CD8-positive, alpha-beta memory T cell (primary cell): ENCODE data around the gene FBXW12. TPM values are rescaled to one million over a fixed set of nuclear protein-coding genes. Genes with fewer than 3 reads are reported as not detected.
A peak's percentile ranks its signal among the peaks of the same experiment; 100 is the strongest.

Experiments used
- CTCF ChIA-PET: fragments of 350-600 bp; sonication (Branson Sonifier 250); formaldehyde crosslinking; loops from one replicate; lab custom pipeline; 2021; ENCODE audit warnings: antibody characterized with exemption; lab: Charles Lee
- POLR2A ChIA-PET: fragments of 350-600 bp; sonication (Branson Sonifier 250); formaldehyde crosslinking; loops from one replicate; lab custom pipeline; 2021; ENCODE audit warnings: antibody characterized with exemption; lab: Charles Lee
- DNase-seq, 5 donors: peaks; one replicate each; pipeline versions ENCODE4 v3.0.0 to v3.0.0-alpha.2; 2020 to 2022; ENCODE audit warnings: mixed read lengths in 1 of 5
- H3K27ac ChIP-seq: one replicate; pipeline ENCODE4 v1.7.0; 2013; ENCODE audit warnings: low read depth, mild to moderate bottlenecking, low read length, moderate library complexity
- H3K27me3 ChIP-seq: 2 replicates; pipeline ENCODE4 v1.7.0; 2013; ENCODE audit warnings: low read length, mild to moderate bottlenecking; ENCODE audit not compliant: insufficient read depth, poor library complexity, severe bottlenecking
- H3K36me3 ChIP-seq: 2 replicates; pipeline ENCODE4 v1.7.0; 2013; ENCODE audit warnings: mild to moderate bottlenecking, low read length, moderate library complexity; ENCODE audit not compliant: insufficient read depth
- H3K4me1 ChIP-seq: 2 replicates; pipeline ENCODE4 v1.7.0; 2013; ENCODE audit warnings: mild to moderate bottlenecking, low read length, moderate library complexity; ENCODE audit not compliant: insufficient read depth
- H3K4me3 ChIP-seq: 2 replicates; pipeline ENCODE4 v1.7.0; 2013; ENCODE audit warnings: mild to moderate bottlenecking, low read length
- H3K9me3 ChIP-seq: 2 replicates; pipeline ENCODE4 v1.7.0; 2013; ENCODE audit warnings: mild to moderate bottlenecking, low read length
- H3K27ac Mint-ChIP-seq, 8 donors: one replicate each; pipeline ENCODE4 v1.8.0; 2020 to 2021; ENCODE audit warnings: mixed read lengths in 8 of 8, mild to moderate bottlenecking in 6 of 8, inconsistent platforms in 3 of 8, moderate library complexity in 3 of 8
- H3K27me3 Mint-ChIP-seq, 2 donors: one replicate each; pipeline ENCODE4 v1.8.0; 2020 to 2021; ENCODE audit warnings: mixed read lengths in 2 of 2, mild to moderate bottlenecking in 1 of 2, moderate library complexity in 1 of 2
- H3K36me3 Mint-ChIP-seq, 3 donors: one replicate each; pipeline ENCODE4 v1.8.0; 2020 to 2021; ENCODE audit warnings: mixed read lengths in 3 of 3, inconsistent platforms in 1 of 3, mild to moderate bottlenecking in 1 of 3
- H3K4me1 Mint-ChIP-seq, 3 donors: one replicate each; pipeline ENCODE4 v1.8.0; 2020 to 2021; ENCODE audit warnings: mixed read lengths in 3 of 3, inconsistent platforms in 1 of 3, mild to moderate bottlenecking in 1 of 3
- H3K4me3 Mint-ChIP-seq, 7 donors: one replicate each; pipeline ENCODE4 v1.8.0; 2020 to 2021; ENCODE audit warnings: mixed read lengths in 7 of 7, mild to moderate bottlenecking in 6 of 7, moderate library complexity in 4 of 7, inconsistent platforms in 2 of 7
- H3K9me3 Mint-ChIP-seq, 5 donors: one replicate each; pipeline ENCODE4 v1.8.0; 2020 to 2022; ENCODE audit warnings: mixed read lengths in 5 of 5, mild to moderate bottlenecking in 3 of 5, moderate library complexity in 2 of 5, inconsistent platforms in 1 of 5
- polyA plus RNA-seq: library from polyadenylated mRNA; unstranded; fragments of 300-500 nt; fragmentation: Illumina TruSeq; gene quantifications from one replicate; pipeline ENCODE4 v1.2.3, GENCODE V29; 2021
- total RNA-seq, 2 experiments: library from RNA; stranded (reverse); gene quantifications; one replicate each; pipeline ENCODE4 v1.2.3, GENCODE V29; 2021

FBXW12 gene
- total and polyA plus RNA-seq, 3 experiments from 2014 or later: not detected

- Mint-ChIP-seq H3K27ac (peak overlapping the region in 1 of 8 donors; percentile 95), H3K4me3 (no peak overlapping the region), H3K27me3 (peaks cover 0 to 1% of the 10 kb centered on the region in 2 donors), H3K4me1 (no peaks in the 10 kb centered on the region), H3K9me3 (no peaks in the 10 kb centered on the region), H3K36me3 (no peaks in the 10 kb centered on the region)
- POLR2A ChIA-PET: no interaction called here
- no peaks in the 10 kb centered on the region for H3K4me1 ChIP-seq
- CTCF ChIA-PET: interaction anchor here (1.0 to 2.6 kb wide), 3 partner anchors 10 to 22 kb away, joined by 5 to 24 read pairs (median 6); no protein-coding TSS in a partner anchor
- H3K9me3 ChIP-seq: no peaks in the 10 kb centered on the region
- DNase-seq: no peak
- H3K27ac ChIP-seq: no peak overlapping the region
- no peaks in the 10 kb centered on the region for H3K36me3 ChIP-seq
- H3K27me3 ChIP-seq: no peaks in the 10 kb centered on the region
- H3K4me3 ChIP-seq: no peak overlapping the region
These were observed 50.7 kb downstream of the FBXW12 start for GRCh38 chr3:48422681-48423080.

GRCh38 chr3:48423241-48423882 is 51.3 kb downstream of the FBXW12 start:
- Histone ChIP-seq H3K27me3 (no peaks in the 10 kb centered on the region), H3K4me1 (no peaks in the 10 kb centered on the region), H3K9me3 (no peaks in the 10 kb centered on the region), H3K27ac (no peak overlapping the region), H3K4me3 (no peak overlapping the region), H3K36me3 (no peaks in the 10 kb centered on the region)
- POLR2A ChIA-PET: no interaction called here
- no peaks in the 10 kb centered on the region for H3K36me3 Mint-ChIP-seq
- CTCF ChIA-PET: interaction anchor here (1.0 to 2.6 kb wide), 3 partner anchors 10 to 23 kb away, joined by 5 to 24 read pairs (median 6); no protein-coding TSS in a partner anchor
- no peaks in the 10 kb centered on the region for H3K9me3 Mint-ChIP-seq
- H3K27me3 Mint-ChIP-seq: peaks cover 0 to 1% of the 10 kb centered on the region in 2 donors
- peak overlapping the region in 1 of 8 donors; percentile 95 for H3K27ac Mint-ChIP-seq
- H3K4me3 Mint-ChIP-seq: no peak overlapping the region
- DNase-seq: no peak
- H3K4me1 Mint-ChIP-seq: no peaks in the 10 kb centered on the region

GRCh38 chr3:48423883-48424695 is 52.1 kb downstream of the FBXW12 start:
- H3K36me3 ChIP-seq: no peaks in the 10 kb centered on the region
- H3K9me3 ChIP-seq: no peaks in the 10 kb centered on the region
- ChIA-PET POLR2A (no interaction called here), CTCF (interaction anchor here (2.6 kb wide), 1 partner anchor 12 kb away, joined by 24 read pairs; no protein-coding TSS in a partner anchor)
- H3K4me3 ChIP-seq: no peak overlapping the region
- H3K4me1 ChIP-seq: no peaks in the 10 kb centered on the region
- Mint-ChIP-seq H3K4me1 (no peaks in the 10 kb centered on the region), H3K36me3 (no peaks in the 10 kb centered on the region), H3K27ac (no peak overlapping the region), H3K4me3 (peak overlapping the region in 1 of 7 donors; percentile 30), H3K27me3 (peaks cover 0 to 1% of the 10 kb centered on the region in 2 donors), H3K9me3 (no peaks in the 10 kb centered on the region)
- H3K27me3 ChIP-seq: no peaks in the 10 kb centered on the region
- DNase-seq: no peak
- H3K27ac ChIP-seq: no peak overlapping the region

GRCh38 chr3:48425281-48425812 is 53.3 kb downstream of the FBXW12 start:
- Histone ChIP-seq H3K27me3 (no peaks in the 10 kb centered on the region), H3K4me3 (no peak overlapping the region), H3K36me3 (no peaks in the 10 kb centered on the region), H3K4me1 (peaks cover 5% of the 10 kb centered on the region), H3K9me3 (no peaks in the 10 kb centered on the region), H3K27ac (no peak overlapping the region)
- ChIA-PET POLR2A (no interaction called here), CTCF (interaction anchor here (0.8 kb wide), 1 partner anchor 11 kb away, joined by 4 read pairs; no protein-coding TSS in a partner anchor)
- no peaks in the 10 kb centered on the region for H3K9me3 Mint-ChIP-seq
- peaks cover 0 to 1% of the 10 kb centered on the region in 2 donors for H3K27me3 Mint-ChIP-seq
- H3K4me3 Mint-ChIP-seq: peak overlapping the region in 1 of 7 donors; percentile 61
- H3K27ac Mint-ChIP-seq: no peak overlapping the region
- peaks cover 0 to 6% (median 0%) of the 10 kb centered on the region in 3 donors for H3K4me1 Mint-ChIP-seq
- H3K36me3 Mint-ChIP-seq: no peaks in the 10 kb centered on the region
- DNase-seq: no peak

DNA sequence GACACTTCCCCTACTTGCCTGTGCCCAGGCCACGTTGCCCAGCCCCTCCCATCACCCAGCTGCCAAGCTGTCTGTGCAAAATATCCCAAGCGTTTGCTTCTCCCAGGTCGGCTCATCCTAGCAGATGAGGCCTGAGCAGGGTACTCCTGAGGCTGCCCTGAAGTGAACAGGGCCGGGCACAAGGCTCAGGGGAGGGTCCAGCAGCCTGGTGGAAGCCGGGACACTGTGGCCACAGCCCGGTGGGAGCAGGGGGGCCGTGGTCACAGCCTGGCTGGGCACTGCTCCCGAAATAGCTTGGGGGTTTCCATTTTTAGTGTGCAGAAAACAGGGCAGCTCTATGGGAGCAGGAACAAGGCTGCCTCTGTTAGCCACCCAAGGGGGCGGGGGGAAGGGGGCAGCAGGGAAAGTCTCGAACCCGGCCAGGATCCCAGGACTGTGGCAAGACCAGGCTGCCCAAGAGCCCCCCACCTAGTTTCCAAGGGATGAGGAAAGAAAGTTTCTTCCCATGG is 54.4 kb downstream of the FBXW12 start:
- Mint-ChIP-seq H3K9me3 (no peaks in the 10 kb centered on the region), H3K4me1 (peaks cover 0 to 13% (median 2%) of the 10 kb centered on the region in 3 donors), H3K4me3 (no peak overlapping the region), H3K27me3 (peaks cover 0 to 1% of the 10 kb centered on the region in 2 donors), H3K36me3 (no peaks in the 10 kb centered on the region), H3K27ac (peak overlapping the region in 1 of 8 donors; percentile 43)
- ChIA-PET POLR2A (no interaction called here), CTCF (interaction anchor here (0.8 to 1.1 kb wide), 2 partner anchors 9 to 10 kb away, joined by 4 to 6 read pairs; no protein-coding TSS in a partner anchor)
- H3K9me3 ChIP-seq: no peaks in the 10 kb centered on the region
- peaks cover 8% of the 10 kb centered on the region for H3K4me1 ChIP-seq
- no peak overlapping the region for H3K27ac ChIP-seq
- H3K4me3 ChIP-seq: no peak overlapping the region
- H3K27me3 ChIP-seq: no peaks in the 10 kb centered on the region
- H3K36me3 ChIP-seq: no peaks in the 10 kb centered on the region
- DNase-seq: no peak

DNA sequence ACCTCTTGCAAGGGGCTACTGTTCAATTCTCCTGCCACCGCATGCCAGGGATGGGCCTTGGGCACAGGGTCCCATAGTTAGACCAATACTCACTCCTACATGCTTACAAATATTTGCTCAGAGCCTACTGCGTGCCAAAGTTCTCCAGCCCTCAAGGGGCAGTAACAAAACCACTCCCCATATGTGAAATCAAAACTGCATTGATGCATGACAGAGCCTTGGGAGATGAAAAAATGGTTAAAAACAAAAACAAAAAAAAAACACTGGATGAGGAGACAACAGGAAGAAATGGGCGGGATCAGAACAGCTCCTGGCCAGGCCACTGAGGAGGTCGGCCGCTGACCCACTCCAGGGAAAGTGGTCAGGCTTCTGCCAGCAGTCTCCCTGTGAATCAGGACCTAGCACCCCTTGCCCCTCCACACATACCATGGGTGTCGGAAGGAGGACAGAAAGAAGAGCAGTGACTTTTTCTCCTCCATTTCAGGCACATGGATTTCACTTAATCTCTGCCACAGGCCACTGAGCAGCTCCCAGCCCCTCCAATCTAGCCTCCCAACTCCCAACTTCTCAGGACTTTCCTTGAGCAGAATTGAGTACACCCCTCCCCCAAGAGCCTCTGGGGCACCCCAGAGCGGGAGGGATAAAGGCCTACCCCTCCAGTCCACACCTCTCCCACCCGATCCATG is 55.1 kb downstream of the FBXW12 start:
- H3K9me3 ChIP-seq: no peaks in the 10 kb centered on the region
- H3K36me3 Mint-ChIP-seq: peaks cover 0 to 6% (median 0%) of the 10 kb centered on the region in 3 donors
- no peaks in the 10 kb centered on the region for H3K36me3 ChIP-seq
- H3K27me3 ChIP-seq: no peaks in the 10 kb centered on the region
- no peak overlapping the region for H3K27ac ChIP-seq
- no peak for DNase-seq
- POLR2A ChIA-PET: no interaction called here
- no peak overlapping the region for H3K4me3 ChIP-seq
- peaks cover 8% of the 10 kb centered on the region for H3K4me1 ChIP-seq
- peaks cover 0 to 4% of the 10 kb centered on the region in 2 donors for H3K27me3 Mint-ChIP-seq
- H3K9me3 Mint-ChIP-seq: no peaks in the 10 kb centered on the region
- H3K4me1 Mint-ChIP-seq: peaks cover 0 to 16% (median 2%) of the 10 kb centered on the region in 3 donors
- peak overlapping the region in 4 of 7 donors; percentile 8 to 82 (median 18) for H3K4me3 Mint-ChIP-seq
- H3K27ac Mint-ChIP-seq: peak overlapping the region in 5 of 8 donors; percentile 1 to 81 (median 74)
- CTCF ChIA-PET: interaction anchor here (1.1 to 1.9 kb wide), 2 partner anchors 9 to 26 kb away, joined by 5 to 6 read pairs; no protein-coding TSS in a partner anchor

GRCh38 chr3:48427630-48427962 is 55.6 kb downstream of the FBXW12 start:
- Mint-ChIP-seq H3K4me3 (peak overlapping the region; percentile 40 to 84 (median 69)), H3K4me1 (peaks cover 0 to 16% (median 2%) of the 10 kb centered on the region in 3 donors), H3K36me3 (peaks cover 0 to 10% (median 0%) of the 10 kb centered on the region in 3 donors), H3K27me3 (peaks cover 0 to 4% of the 10 kb centered on the region in 2 donors), H3K9me3 (no peaks in the 10 kb centered on the region), H3K27ac (peak overlapping the region in 5 of 8 donors; percentile 56 to 81 (median 74))
- Histone ChIP-seq H3K4me1 (peaks cover 8% of the 10 kb centered on the region), H3K27ac (no peak overlapping the region), H3K4me3 (no peak overlapping the region), H3K27me3 (no peaks in the 10 kb centered on the region), H3K9me3 (no peaks in the 10 kb centered on the region), H3K36me3 (no peaks in the 10 kb centered on the region)
- POLR2A ChIA-PET: no interaction called here
- CTCF ChIA-PET: interaction anchor here (0.6 to 1.9 kb wide), 3 partner anchors 8 to 27 kb away, joined by 3 to 6 read pairs (median 5); no protein-coding TSS in a partner anchor
- no peak for DNase-seq
